HepG2 (cell line): Measurements from ENCODE around the gene ARTN. TPM values are rescaled to one million over a fixed set of nuclear protein-coding genes. Genes with fewer than 3 reads are reported as not detected.

Source experiments
- CBX5 ChIP-seq: sonication (generic); formaldehyde crosslinking; IDR thresholded peaks from 2 replicates; pipeline ENCODE4 v1.4.0; 2020; ENCODE audit warnings: missing genetic modification reagents, borderline replicate concordance
- CREB3 ChIP-seq: sonication (generic); formaldehyde crosslinking; IDR thresholded peaks from 2 replicates; pipeline ENCODE4 v1.5.0; 2020; ENCODE audit warnings: missing genetic modification reagents
- CTCF ChIP-seq: sonication (generic); formaldehyde crosslinking; IDR thresholded peaks from 2 replicates; pipeline ENCODE4 v1.5.0; 2020; ENCODE audit warnings: mild to moderate bottlenecking, missing genetic modification reagents, moderate library complexity
- DR1 ChIP-seq: sonication (generic); formaldehyde crosslinking; IDR thresholded peaks from 2 replicates; pipeline ENCODE4 v1.8.0; 2021; ENCODE audit warnings: mild to moderate bottlenecking, missing genetic modification reagents, inconsistent platforms
- EHMT2 ChIP-seq: fragments of 200-600 bp; sonication (generic); IDR thresholded peaks from 2 replicates; pipeline ENCODE4 v1.7.0; 2017; ENCODE audit warnings: antibody characterized with exemption, low read depth, low read length, borderline replicate concordance
- FOXP1 ChIP-seq, 2 experiments: fragments of 450-650 bp in 1 of 2; IDR thresholded peaks; 2 replicates each; pipeline ENCODE4 v1.6.1; 2017 to 2018; ENCODE audit warnings: antibody characterized with exemption in 1 of 2
- KLF11 ChIP-seq: IDR thresholded peaks from 2 replicates; pipeline ENCODE4 v1.6.1; 2016; ENCODE audit warnings: missing compliant biosample characterization
- KLF12 ChIP-seq: sonication (generic); formaldehyde crosslinking; IDR thresholded peaks from 2 replicates; pipeline ENCODE4 v1.4.0; 2020; ENCODE audit warnings: missing genetic modification reagents, borderline replicate concordance
- MLX ChIP-seq: IDR thresholded peaks from 2 replicates; pipeline ENCODE4 v1.6.1; 2016
- MTA3 ChIP-seq: sonication (generic); formaldehyde crosslinking; IDR thresholded peaks from 2 replicates; pipeline ENCODE4 v1.4.0; 2020; ENCODE audit warnings: missing genetic modification reagents
- MTF1 ChIP-seq: sonication (generic); formaldehyde crosslinking; IDR thresholded peaks from 2 replicates; pipeline ENCODE4 v1.5.0; 2020; ENCODE audit warnings: missing genetic modification reagents
- ONECUT2 ChIP-seq: sonication (generic); formaldehyde crosslinking; IDR thresholded peaks from 2 replicates; pipeline ENCODE4 v1.4.0; 2020; ENCODE audit warnings: missing genetic modification reagents
- POLR2G ChIP-seq: fragments of 200-400 bp; formaldehyde crosslinking; IDR thresholded peaks from 2 replicates; pipeline ENCODE4 v1.6.1; 2018; ENCODE audit warnings: mild to moderate bottlenecking, low read depth, low read length, moderate library complexity
- REPIN1 ChIP-seq: sonication (generic); formaldehyde crosslinking; IDR thresholded peaks from 2 replicates; pipeline ENCODE4 v1.8.0; 2022; ENCODE audit warnings: missing genetic modification reagents, low read depth, mild to moderate bottlenecking, borderline replicate concordance
- SNAI1 ChIP-seq: sonication (generic); formaldehyde crosslinking; IDR thresholded peaks from 2 replicates; pipeline ENCODE4 v1.5.0; 2020; ENCODE audit warnings: mild to moderate bottlenecking, missing genetic modification reagents, borderline replicate concordance
- SSRP1 ChIP-seq: IDR thresholded peaks from 2 replicates; pipeline ENCODE4 v1.6.1; 2016; ENCODE audit warnings: control low read depth
- ZFP90 ChIP-seq: sonication (generic); formaldehyde crosslinking; IDR thresholded peaks from 2 replicates; pipeline ENCODE4 v1.8.0; 2022; ENCODE audit warnings: missing genetic modification reagents, mild to moderate bottlenecking, inconsistent platforms, borderline replicate concordance
- ZMYM4 ChIP-seq: sonication (generic); formaldehyde crosslinking; IDR thresholded peaks from 2 replicates; pipeline ENCODE4 v1.8.1; 2023; ENCODE audit warnings: mild to moderate bottlenecking, missing genetic modification reagents
- ZNF205 ChIP-seq: IDR thresholded peaks from 2 replicates; pipeline ENCODE4 v1.6.1; 2018; ENCODE audit warnings: missing biosample characterization, missing genetic modification reagents
- ZNF260 ChIP-seq: sonication (generic); formaldehyde crosslinking; IDR thresholded peaks from 2 replicates; pipeline ENCODE4 v1.4.0; 2020; ENCODE audit warnings: missing genetic modification reagents, low read depth, mild to moderate bottlenecking, borderline replicate concordance
- ZNF382 ChIP-seq: sonication (generic); formaldehyde crosslinking; IDR thresholded peaks from 2 replicates; pipeline ENCODE4 v1.5.0; 2020; ENCODE audit warnings: missing genetic modification reagents, mild to moderate bottlenecking, borderline replicate concordance
- ZNF589 ChIP-seq: sonication (generic); formaldehyde crosslinking; conservative IDR thresholded peaks from 2 replicates; pipeline ENCODE4 v1.8.0; 2022; ENCODE audit warnings: mild to moderate bottlenecking, moderate library complexity, missing genetic modification reagents
- ZNF766 ChIP-seq: sonication (generic); formaldehyde crosslinking; IDR thresholded peaks from 2 replicates; pipeline ENCODE4 v1.5.0; 2020; ENCODE audit warnings: missing genetic modification reagents, borderline replicate concordance
- ZNF781 ChIP-seq: sonication (generic); formaldehyde crosslinking; IDR thresholded peaks from 2 replicates; pipeline ENCODE4 v1.5.1; 2020; ENCODE audit warnings: borderline replicate concordance, mild to moderate bottlenecking, missing genetic modification reagents; ENCODE audit errors: not compliant biosample characterization
- ZSCAN12 ChIP-seq: sonication (generic); formaldehyde crosslinking; IDR thresholded peaks from 2 replicates; pipeline ENCODE4 v1.9.0; 2021; ENCODE audit warnings: mild to moderate bottlenecking, missing genetic modification reagents
- ZZZ3 ChIP-seq: sonication (generic); formaldehyde crosslinking; IDR thresholded peaks from 2 replicates; pipeline ENCODE4 v1.4.0; 2020; ENCODE audit warnings: missing genetic modification reagents, mild to moderate bottlenecking, borderline replicate concordance
- polyA plus RNA-seq, 8 experiments: library from polyadenylated mRNA; depleted of rRNA in 3 of 8; stranded (reverse) in 7 of 8; unstranded in 1 of 8; fragments of >200 nt; fragmentation: Illumina TruSeq in 4 of 8; extraction: Trizol in 4 of 8; gene quantifications; 2 replicates each; pipeline versions ENCODE4 v1.2.1 to v1.2.3, GENCODE V29; 2011 to 2016; ENCODE audit warnings: low read depth in 4 of 8, missing spikeins in 1 of 8, mixed read lengths in 1 of 8; ENCODE audit not compliant: insufficient read depth in 1 of 8
- total RNA-seq, 5 experiments: library from RNA; depleted of rRNA; stranded (reverse); fragments of >200 nt; fragmentation: Illumina TruSeq; extraction: Trizol; gene quantifications; 2 replicates each; pipeline ENCODE4 v1.2.3, GENCODE V29; 2016; ENCODE audit warnings: low read depth in 1 of 5
- TF ChIP-seq, protein P1 (sequence below): fragments of 450-650 bp; IDR thresholded peaks from 2 replicates; pipeline ENCODE4 v1.6.1; 2017

Gene ARTN
- total and polyA plus RNA-seq, 2 of the 13 experiments (the other 11 are each of a cell fraction or from before 2014, with no cell fraction given): 0.11 to 0.62 TPM

GRCh38 chr1:43975249-43975961 lies 41.8 kb downstream of the ARTN start (continued):
- TF ChIP-seq, protein P1, sequence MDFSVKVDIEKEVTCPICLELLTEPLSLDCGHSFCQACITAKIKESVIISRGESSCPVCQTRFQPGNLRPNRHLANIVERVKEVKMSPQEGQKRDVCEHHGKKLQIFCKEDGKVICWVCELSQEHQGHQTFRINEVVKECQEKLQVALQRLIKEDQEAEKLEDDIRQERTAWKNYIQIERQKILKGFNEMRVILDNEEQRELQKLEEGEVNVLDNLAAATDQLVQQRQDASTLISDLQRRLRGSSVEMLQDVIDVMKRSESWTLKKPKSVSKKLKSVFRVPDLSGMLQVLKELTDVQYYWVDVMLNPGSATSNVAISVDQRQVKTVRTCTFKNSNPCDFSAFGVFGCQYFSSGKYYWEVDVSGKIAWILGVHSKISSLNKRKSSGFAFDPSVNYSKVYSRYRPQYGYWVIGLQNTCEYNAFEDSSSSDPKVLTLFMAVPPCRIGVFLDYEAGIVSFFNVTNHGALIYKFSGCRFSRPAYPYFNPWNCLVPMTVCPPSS: no peak
- TF ChIP-seq ZZZ3 (0 out of 2 replicates have a peak, but pooled peaks have one; percentile 1), ZNF260 (CRISPR knock-in tag) (no peak), MLX (CRISPR knock-in tag) (no peak), MTF1 (CRISPR knock-in tag) (no peak), ZNF382 (CRISPR knock-in tag) (no peak), CBX5 (CRISPR knock-in tag) (no peak), ZNF766 (CRISPR knock-in tag) (peak; percentile 6; the same call in 1 of the 2 replicates), ZNF589 (CRISPR knock-in tag) (no peak), CTCF (CRISPR knock-in tag) (peak; percentile 16; the same call in 1 of the 2 replicates), SSRP1 (CRISPR knock-in tag) (no peak), ZNF205 (no peak), KLF11 (CRISPR knock-in tag) (no peak), ZMYM4 (CRISPR knock-in tag) (no peak; the same call in 1 of the 2 replicates), CREB3 (CRISPR knock-in tag) (no peak), SNAI1 (CRISPR knock-in tag) (no peak), ZSCAN12 (CRISPR knock-in tag) (peak; percentile 63; the same call in 1 of the 2 replicates), ONECUT2 (CRISPR knock-in tag) (no peak), MTA3 (no peak), DR1 (CRISPR knock-in tag) (peak; percentile 56; the same call in 1 of the 2 replicates), POLR2G (peak; percentile 34; the same call in 1 of the 2 replicates), ZNF781 (CRISPR knock-in tag) (no peak), KLF12 (CRISPR knock-in tag) (peak; percentile 50; the same call in 1 of the 2 replicates), FOXP1 (IDR thresholded peaks at IDR 0.05) (no peak), FOXP1 (CRISPR knock-in tag; IDR thresholded peaks at IDR 0.05) (0 out of 2 replicates have a peak, but pooled peaks have one; percentile 11), ZFP90 (CRISPR knock-in tag) (0 out of 2 replicates have a peak, but pooled peaks have one; percentile 45), EHMT2 (no peak), REPIN1 (no peak)
